ENCODE measurements around the gene AGTPBP1.

- TF ChIP-seq POLR2A (IDR thresholded peaks at IDR 0.05) (no peak), EP300 (IDR thresholded peaks at IDR 0.05) (no peak), POLR2AphosphoS5 (IDR thresholded peaks at IDR 0.05) (no peak)
Observed at GRCh38 chr9:85685081-85685480, 56.7 kb downstream of the AGTPBP1 start.
